Liver (tissue), 9 donors: Measurements from ENCODE around the gene TMEM176A. TPM values are rescaled to one million over a fixed set of nuclear protein-coding genes. Genes with fewer than 3 reads are reported as not detected.

Source experiments
- DNase-seq: peaks from one replicate; pipeline ENCODE4 v3.0.0-alpha.2; 2017; ENCODE audit warnings: low spot score
- H3K27ac ChIP-seq, 2 donors: one replicate each; pipeline ENCODE4 v1.7.0; 2013; ENCODE audit warnings: inconsistent platforms in 2 of 2, low read length in 2 of 2, control low read depth in 1 of 2, low read depth in 1 of 2, mild to moderate bottlenecking in 1 of 2
- H3K27me3 ChIP-seq, 4 donors: one replicate each; pipeline versions ENCODE4 v1.6.1 to v1.7.0; 2013; ENCODE audit warnings: low read length in 3 of 4, inconsistent platforms in 1 of 4, mild to moderate bottlenecking in 1 of 4, moderate library complexity in 1 of 4; ENCODE audit not compliant: control insufficient read depth in 4 of 4, insufficient read depth in 4 of 4
- H3K36me3 ChIP-seq, 4 donors: one replicate each; pipeline versions ENCODE4 v1.6.1 to v1.7.0; 2013; ENCODE audit warnings: low read length in 3 of 4, mild to moderate bottlenecking in 3 of 4, low read depth in 1 of 4, moderate library complexity in 1 of 4; ENCODE audit not compliant: control insufficient read depth in 4 of 4, insufficient read depth in 3 of 4
- H3K4me1 ChIP-seq, 4 donors: one replicate each; pipeline versions ENCODE4 v1.6.1 to v1.7.0; 2013; ENCODE audit warnings: low read length in 3 of 4, mild to moderate bottlenecking in 3 of 4, moderate library complexity in 1 of 4; ENCODE audit not compliant: control insufficient read depth in 4 of 4, insufficient read depth in 4 of 4
- H3K4me3 ChIP-seq, 3 donors: one replicate each; pipeline versions ENCODE4 v1.6.1 to v1.7.0; 2013; ENCODE audit warnings: low read length in 3 of 3, control low read depth in 1 of 3, low read depth in 1 of 3, mild to moderate bottlenecking in 1 of 3
- H3K9ac ChIP-seq, 2 donors: one replicate each; pipeline ENCODE4 v1.7.0; 2013; ENCODE audit warnings: low read length in 2 of 2, mild to moderate bottlenecking in 2 of 2, moderate library complexity in 2 of 2, control low read depth in 1 of 2, low read depth in 1 of 2
- H3K9me3 ChIP-seq, 4 donors: one replicate each; pipeline versions ENCODE4 v1.6.1 to v1.7.0; 2013; ENCODE audit warnings: low read length in 3 of 4; ENCODE audit not compliant: control insufficient read depth in 4 of 4
- ATF3 ChIP-seq: IDR thresholded peaks from 2 replicates; pipeline ENCODE4 v1.6.1; 2016; ENCODE audit warnings: antibody characterized with exemption
- CTCF ChIP-seq: fragments of 150-350 bp; IDR thresholded peaks from 2 replicates; pipeline ENCODE4 v1.5.1; 2017; ENCODE audit warnings: improper control_type of control experiment, low read depth, low read length; ENCODE audit not compliant: missing input control
- EGR1 ChIP-seq, 2 donors: IDR thresholded peaks; 2 replicates each; pipeline ENCODE4 v1.6.1; 2016 to 2018; ENCODE audit warnings: antibody characterized with exemption in 2 of 2, low read depth in 2 of 2
- FOXA1 ChIP-seq: IDR thresholded peaks from 2 replicates; pipeline ENCODE4 v1.6.1; 2016; ENCODE audit warnings: antibody characterized with exemption
- FOXA2 ChIP-seq: IDR thresholded peaks from 2 replicates; pipeline ENCODE4 v1.6.1; 2016; ENCODE audit warnings: antibody characterized with exemption
- GABPA ChIP-seq, 2 donors: IDR thresholded peaks in 1 of 2; conservative IDR thresholded peaks in 1 of 2; 2 replicates each; pipeline ENCODE4 v1.6.1; 2016; ENCODE audit warnings: antibody characterized with exemption in 2 of 2, mild to moderate bottlenecking in 1 of 2, moderate library complexity in 1 of 2
- HNF4A ChIP-seq, 2 donors: conservative IDR thresholded peaks; 2 replicates each; pipeline ENCODE4 v1.6.1; 2016; ENCODE audit warnings: antibody characterized with exemption in 2 of 2, mild to moderate bottlenecking in 2 of 2
- HNF4G ChIP-seq: IDR thresholded peaks from 2 replicates; pipeline ENCODE4 v1.6.1; 2016; ENCODE audit warnings: antibody characterized with exemption
- JUND ChIP-seq, 2 donors: IDR thresholded peaks; 2 replicates each; pipeline ENCODE4 v1.6.1; 2016; ENCODE audit warnings: antibody characterized with exemption in 2 of 2
- NR2F2 ChIP-seq: IDR thresholded peaks from 2 replicates; pipeline ENCODE4 v1.6.1; 2016; ENCODE audit warnings: antibody characterized with exemption
- RAD21 ChIP-seq, 2 donors: IDR thresholded peaks; 2 replicates each; pipeline ENCODE4 v1.6.1; 2016; ENCODE audit warnings: antibody characterized with exemption in 2 of 2, mild to moderate bottlenecking in 2 of 2
- RXRA ChIP-seq, 2 donors: IDR thresholded peaks; 2 replicates each; pipeline ENCODE4 v1.6.1; 2017 to 2018; ENCODE audit warnings: antibody characterized with exemption in 2 of 2, mild to moderate bottlenecking in 1 of 2
- SP1 ChIP-seq: IDR thresholded peaks from 2 replicates; pipeline ENCODE4 v1.6.1; 2018; ENCODE audit warnings: antibody characterized with exemption, mild to moderate bottlenecking
- TAF1 ChIP-seq: conservative IDR thresholded peaks from 2 replicates; pipeline ENCODE4 v1.6.1; 2016; ENCODE audit warnings: antibody characterized with exemption, mild to moderate bottlenecking
- YY1 ChIP-seq: IDR thresholded peaks from 2 replicates; pipeline ENCODE4 v1.6.1; 2016; ENCODE audit warnings: antibody characterized with exemption, mild to moderate bottlenecking
- ZBTB33 ChIP-seq: IDR thresholded peaks from 2 replicates; pipeline ENCODE4 v1.6.1; 2016; ENCODE audit warnings: antibody characterized with exemption
- WGBS: extraction: QIAGEN DNeasy Blood & Tissue Kit; methylation state at CpG from one replicate; pipeline ENCODE4 v1.1.7; 2013; 5-methylcytosine and 5-hydroxymethylcytosine counted together
- polyA plus RNA-seq, 2 donors: library from polyadenylated mRNA; stranded (reverse) in 1 of 2; unstranded in 1 of 2; fragments of 200-250 nt in 1 of 2; fragments of >200 nt in 1 of 2; fragmentation: Nextera tagmentation in 1 of 2; extraction: Ambion mirVana in 1 of 2; gene quantifications; one replicate each; pipeline versions ENCODE4 v1.2.1 to v1.2.3, GENCODE V29; 2013 to 2015
- total RNA-seq, 2 donors: library from RNA; depleted of rRNA; stranded (reverse); fragments of >200 nt; gene quantifications; one replicate each; pipeline ENCODE4 v1.2.3, GENCODE V29; 2014
- TF ChIP-seq, protein P1 (sequence below): IDR thresholded peaks from 2 replicates; pipeline ENCODE4 v1.6.1; 2016; ENCODE audit warnings: antibody characterized with exemption, mild to moderate bottlenecking
- TF ChIP-seq, protein P2 (sequence below): IDR thresholded peaks from 2 replicates; pipeline ENCODE4 v1.6.1; 2016; ENCODE audit warnings: antibody characterized with exemption
- donor health status: healthy.
- donor health status: healthy.
- donor health status: healthy.
- donor health status: healthy.
- donor health status: healthy.

The TMEM176A gene
- total and polyA plus RNA-seq, 4 donors: 346 to 703 (median 539) TPM

- 6% methylated on average over 75 of the region's 75 CpGs for WGBS
- Histone ChIP-seq H3K27ac (peak within 1 kb of the TSS; percentile 95 to 97), H3K9ac (peak within 1 kb of the TSS; percentile 89 to 100), H3K4me1 (peaks cover 2 to 43% (median 20%) of the 10 kb centered on the region in 4 donors), H3K27me3 (no peaks in the 10 kb centered on the region), H3K36me3 (peaks cover 3 to 36% (median 29%) of the 10 kb centered on the region in 4 donors), H3K9me3 (no peaks in the 10 kb centered on the region), H3K4me3 (peak within 1 kb of the TSS; percentile 86 to 94 (median 90))
- peak; percentile 74 for DNase-seq
- no peak for TF ChIP-seq HNF4A (conservative IDR thresholded peaks at IDR 0.05)
- no peak for TF ChIP-seq CTCF
- peak; percentile 43 for TF ChIP-seq TAF1
- no peak for TF ChIP-seq GABPA (IDR thresholded peaks at IDR 0.05 in 1 of 2, conservative IDR thresholded peaks at IDR 0.05 in 1 of 2)
- no peak for TF ChIP-seq HNF4G
- no peak for TF ChIP-seq ZBTB33
- TF ChIP-seq, protein P1, sequence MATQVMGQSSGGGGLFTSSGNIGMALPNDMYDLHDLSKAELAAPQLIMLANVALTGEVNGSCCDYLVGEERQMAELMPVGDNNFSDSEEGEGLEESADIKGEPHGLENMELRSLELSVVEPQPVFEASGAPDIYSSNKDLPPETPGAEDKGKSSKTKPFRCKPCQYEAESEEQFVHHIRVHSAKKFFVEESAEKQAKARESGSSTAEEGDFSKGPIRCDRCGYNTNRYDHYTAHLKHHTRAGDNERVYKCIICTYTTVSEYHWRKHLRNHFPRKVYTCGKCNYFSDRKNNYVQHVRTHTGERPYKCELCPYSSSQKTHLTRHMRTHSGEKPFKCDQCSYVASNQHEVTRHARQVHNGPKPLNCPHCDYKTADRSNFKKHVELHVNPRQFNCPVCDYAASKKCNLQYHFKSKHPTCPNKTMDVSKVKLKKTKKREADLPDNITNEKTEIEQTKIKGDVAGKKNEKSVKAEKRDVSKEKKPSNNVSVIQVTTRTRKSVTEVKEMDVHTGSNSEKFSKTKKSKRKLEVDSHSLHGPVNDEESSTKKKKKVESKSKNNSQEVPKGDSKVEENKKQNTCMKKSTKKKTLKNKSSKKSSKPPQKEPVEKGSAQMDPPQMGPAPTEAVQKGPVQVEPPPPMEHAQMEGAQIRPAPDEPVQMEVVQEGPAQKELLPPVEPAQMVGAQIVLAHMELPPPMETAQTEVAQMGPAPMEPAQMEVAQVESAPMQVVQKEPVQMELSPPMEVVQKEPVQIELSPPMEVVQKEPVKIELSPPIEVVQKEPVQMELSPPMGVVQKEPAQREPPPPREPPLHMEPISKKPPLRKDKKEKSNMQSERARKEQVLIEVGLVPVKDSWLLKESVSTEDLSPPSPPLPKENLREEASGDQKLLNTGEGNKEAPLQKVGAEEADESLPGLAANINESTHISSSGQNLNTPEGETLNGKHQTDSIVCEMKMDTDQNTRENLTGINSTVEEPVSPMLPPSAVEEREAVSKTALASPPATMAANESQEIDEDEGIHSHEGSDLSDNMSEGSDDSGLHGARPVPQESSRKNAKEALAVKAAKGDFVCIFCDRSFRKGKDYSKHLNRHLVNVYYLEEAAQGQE: peak; percentile 49
- TF ChIP-seq JUND (IDR thresholded peaks at IDR 0.05): no peak
- peak; percentile 43 for TF ChIP-seq SP1
- no peak for TF ChIP-seq EGR1 (IDR thresholded peaks at IDR 0.05; ENCODE audit: low read depth in 2 of 2)
- TF ChIP-seq, protein P2, sequence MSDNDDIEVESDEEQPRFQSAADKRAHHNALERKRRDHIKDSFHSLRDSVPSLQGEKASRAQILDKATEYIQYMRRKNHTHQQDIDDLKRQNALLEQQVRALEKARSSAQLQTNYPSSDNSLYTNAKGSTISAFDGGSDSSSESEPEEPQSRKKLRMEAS: no peak
- TF ChIP-seq RAD21 (IDR thresholded peaks at IDR 0.05): peak in 1 of 2 donors; percentile 32
- no peak for TF ChIP-seq NR2F2
- peak; percentile 13 to 68 for TF ChIP-seq RXRA (IDR thresholded peaks at IDR 0.05)
- no peak for TF ChIP-seq FOXA2
- no peak for TF ChIP-seq YY1
- TF ChIP-seq FOXA1: no peak
- TF ChIP-seq ATF3: no peak
Measured at GRCh38 chr7:150799741-150800580, 608 bp upstream of the TMEM176A start, which contains the start of gene TMEM176B. Gene TMEM176B (minus strand): TSS chr7:150800364. CDS start chr7:150796569, 3,795 bp downstream.
